ENCODE results near the gene PAX3. TPM values are rescaled to one million over a fixed set of nuclear protein-coding genes. Genes with fewer than 3 reads are reported as not detected.

Gene PAX3
- total RNA-seq, 1 experiment from 2014 or later = not detected

DNA sequence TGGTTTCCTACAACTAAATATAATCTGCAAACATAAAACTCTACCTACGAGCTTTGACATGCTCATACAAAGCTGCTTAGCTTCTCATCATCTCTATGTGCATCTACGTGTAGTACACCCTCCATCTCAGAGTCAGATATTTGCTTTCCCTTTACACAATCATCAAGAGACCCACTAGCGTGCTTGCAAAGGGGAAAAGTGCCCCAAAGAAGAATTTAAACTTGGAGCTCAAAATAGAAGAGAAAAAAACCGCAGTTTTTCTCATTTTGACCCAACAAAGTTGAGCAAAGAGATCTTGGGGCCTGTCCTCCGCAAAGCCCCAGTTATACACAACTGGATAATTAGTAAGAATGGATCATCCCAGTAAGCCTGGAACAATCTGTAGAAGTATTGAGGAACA, 104.1 kb downstream of the PAX3 start:
- CTCF ChIA-PET = interaction anchor here (1.5 kb wide), 1 partner anchor 156 kb away, joined by 4 read pairs; no protein-coding TSS in a partner anchor
- Mint-ChIP-seq H3K9me3 (no peaks in the 10 kb centered on the region), H3K27me3 (ENCODE audit: low read depth) (peaks cover 2% of the 10 kb centered on the region; the same call in 1 of the 2 replicates), H3K27ac (no peak overlapping the region), H3K36me3 (no peaks in the 10 kb centered on the region), H3K4me1 (peaks cover 7% of the 10 kb centered on the region), H3K4me3 (no peak overlapping the region)
- TF ChIP-seq ZNF138 (CRISPR knock-in tag; conservative IDR thresholded peaks at IDR 0.05) (no peak), ZBTB21 (CRISPR knock-in tag; IDR thresholded peaks at IDR 0.05; ENCODE audit: borderline replicate concordance) (no peak), NR3C1 (CRISPR knock-in tag; conservative IDR thresholded peaks at IDR 0.05; ENCODE audit: low read depth) (no peak), HMGA2 (CRISPR knock-in tag; IDR thresholded peaks at IDR 0.05) (no peak), GTF2I (CRISPR knock-in tag; conservative IDR thresholded peaks at IDR 0.05) (no peak), FOXJ3 (CRISPR knock-in tag; IDR thresholded peaks at IDR 0.05; ENCODE audit: borderline replicate concordance) (no peak), TP53 (CRISPR knock-in tag; IDR thresholded peaks at IDR 0.05) (no peak), MXD4 (CRISPR knock-in tag; IDR thresholded peaks at IDR 0.05; ENCODE audit: borderline replicate concordance) (no peak), KAT7 (CRISPR knock-in tag; IDR thresholded peaks at IDR 0.05; ENCODE audit: borderline replicate concordance) (no peak), ZNF219 (CRISPR knock-in tag; IDR thresholded peaks at IDR 0.05; ENCODE audit: borderline replicate concordance) (no peak), ZNF121 (CRISPR knock-in tag; IDR thresholded peaks at IDR 0.05) (no peak)
- TF ChIP-seq, protein P1, sequence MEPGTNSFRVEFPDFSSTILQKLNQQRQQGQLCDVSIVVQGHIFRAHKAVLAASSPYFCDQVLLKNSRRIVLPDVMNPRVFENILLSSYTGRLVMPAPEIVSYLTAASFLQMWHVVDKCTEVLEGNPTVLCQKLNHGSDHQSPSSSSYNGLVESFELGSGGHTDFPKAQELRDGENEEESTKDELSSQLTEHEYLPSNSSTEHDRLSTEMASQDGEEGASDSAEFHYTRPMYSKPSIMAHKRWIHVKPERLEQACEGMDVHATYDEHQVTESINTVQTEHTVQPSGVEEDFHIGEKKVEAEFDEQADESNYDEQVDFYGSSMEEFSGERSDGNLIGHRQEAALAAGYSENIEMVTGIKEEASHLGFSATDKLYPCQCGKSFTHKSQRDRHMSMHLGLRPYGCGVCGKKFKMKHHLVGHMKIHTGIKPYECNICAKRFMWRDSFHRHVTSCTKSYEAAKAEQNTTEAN (CRISPR knock-in tag; IDR thresholded peaks at IDR 0.05) = no peak
- TF ChIP-seq, protein P2, sequence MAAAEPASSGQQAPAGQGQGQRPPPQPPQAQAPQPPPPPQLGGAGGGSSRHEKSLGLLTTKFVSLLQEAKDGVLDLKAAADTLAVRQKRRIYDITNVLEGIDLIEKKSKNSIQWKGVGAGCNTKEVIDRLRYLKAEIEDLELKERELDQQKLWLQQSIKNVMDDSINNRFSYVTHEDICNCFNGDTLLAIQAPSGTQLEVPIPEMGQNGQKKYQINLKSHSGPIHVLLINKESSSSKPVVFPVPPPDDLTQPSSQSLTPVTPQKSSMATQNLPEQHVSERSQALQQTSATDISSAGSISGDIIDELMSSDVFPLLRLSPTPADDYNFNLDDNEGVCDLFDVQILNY (CRISPR knock-in tag; IDR thresholded peaks at IDR 0.05) = no peak
- TF ChIP-seq, protein P3, sequence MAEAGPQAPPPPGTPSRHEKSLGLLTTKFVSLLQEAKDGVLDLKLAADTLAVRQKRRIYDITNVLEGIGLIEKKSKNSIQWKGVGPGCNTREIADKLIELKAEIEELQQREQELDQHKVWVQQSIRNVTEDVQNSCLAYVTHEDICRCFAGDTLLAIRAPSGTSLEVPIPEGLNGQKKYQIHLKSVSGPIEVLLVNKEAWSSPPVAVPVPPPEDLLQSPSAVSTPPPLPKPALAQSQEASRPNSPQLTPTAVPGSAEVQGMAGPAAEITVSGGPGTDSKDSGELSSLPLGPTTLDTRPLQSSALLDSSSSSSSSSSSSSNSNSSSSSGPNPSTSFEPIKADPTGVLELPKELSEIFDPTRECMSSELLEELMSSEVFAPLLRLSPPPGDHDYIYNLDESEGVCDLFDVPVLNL (CRISPR knock-in tag; IDR thresholded peaks at IDR 0.05; ENCODE audit: borderline replicate concordance, low read depth) = no peak
- TF ChIP-seq, protein P4, sequence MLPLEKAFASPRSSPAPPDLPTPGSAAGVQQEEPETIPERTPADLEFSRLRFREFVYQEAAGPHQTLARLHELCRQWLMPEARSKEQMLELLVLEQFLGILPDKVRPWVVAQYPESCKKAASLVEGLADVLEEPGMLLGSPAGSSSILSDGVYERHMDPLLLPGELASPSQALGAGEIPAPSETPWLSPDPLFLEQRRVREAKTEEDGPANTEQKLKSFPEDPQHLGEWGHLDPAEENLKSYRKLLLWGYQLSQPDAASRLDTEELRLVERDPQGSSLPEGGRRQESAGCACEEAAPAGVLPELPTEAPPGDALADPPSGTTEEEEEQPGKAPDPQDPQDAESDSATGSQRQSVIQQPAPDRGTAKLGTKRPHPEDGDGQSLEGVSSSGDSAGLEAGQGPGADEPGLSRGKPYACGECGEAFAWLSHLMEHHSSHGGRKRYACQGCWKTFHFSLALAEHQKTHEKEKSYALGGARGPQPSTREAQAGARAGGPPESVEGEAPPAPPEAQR (CRISPR knock-in tag; IDR thresholded peaks at IDR 0.05) = no peak
- TF ChIP-seq, protein P5, sequence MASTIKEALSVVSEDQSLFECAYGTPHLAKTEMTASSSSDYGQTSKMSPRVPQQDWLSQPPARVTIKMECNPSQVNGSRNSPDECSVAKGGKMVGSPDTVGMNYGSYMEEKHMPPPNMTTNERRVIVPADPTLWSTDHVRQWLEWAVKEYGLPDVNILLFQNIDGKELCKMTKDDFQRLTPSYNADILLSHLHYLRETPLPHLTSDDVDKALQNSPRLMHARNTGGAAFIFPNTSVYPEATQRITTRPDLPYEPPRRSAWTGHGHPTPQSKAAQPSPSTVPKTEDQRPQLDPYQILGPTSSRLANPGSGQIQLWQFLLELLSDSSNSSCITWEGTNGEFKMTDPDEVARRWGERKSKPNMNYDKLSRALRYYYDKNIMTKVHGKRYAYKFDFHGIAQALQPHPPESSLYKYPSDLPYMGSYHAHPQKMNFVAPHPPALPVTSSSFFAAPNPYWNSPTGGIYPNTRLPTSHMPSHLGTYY (CRISPR knock-in tag; IDR thresholded peaks at IDR 0.05) = no peak
- TF ChIP-seq, protein P6, sequence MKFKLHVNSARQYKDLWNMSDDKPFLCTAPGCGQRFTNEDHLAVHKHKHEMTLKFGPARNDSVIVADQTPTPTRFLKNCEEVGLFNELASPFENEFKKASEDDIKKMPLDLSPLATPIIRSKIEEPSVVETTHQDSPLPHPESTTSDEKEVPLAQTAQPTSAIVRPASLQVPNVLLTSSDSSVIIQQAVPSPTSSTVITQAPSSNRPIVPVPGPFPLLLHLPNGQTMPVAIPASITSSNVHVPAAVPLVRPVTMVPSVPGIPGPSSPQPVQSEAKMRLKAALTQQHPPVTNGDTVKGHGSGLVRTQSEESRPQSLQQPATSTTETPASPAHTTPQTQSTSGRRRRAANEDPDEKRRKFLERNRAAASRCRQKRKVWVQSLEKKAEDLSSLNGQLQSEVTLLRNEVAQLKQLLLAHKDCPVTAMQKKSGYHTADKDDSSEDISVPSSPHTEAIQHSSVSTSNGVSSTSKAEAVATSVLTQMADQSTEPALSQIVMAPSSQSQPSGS (CRISPR knock-in tag; IDR thresholded peaks at IDR 0.05; ENCODE audit: borderline replicate concordance, low read depth) = no peak
- TF ChIP-seq, protein P7, sequence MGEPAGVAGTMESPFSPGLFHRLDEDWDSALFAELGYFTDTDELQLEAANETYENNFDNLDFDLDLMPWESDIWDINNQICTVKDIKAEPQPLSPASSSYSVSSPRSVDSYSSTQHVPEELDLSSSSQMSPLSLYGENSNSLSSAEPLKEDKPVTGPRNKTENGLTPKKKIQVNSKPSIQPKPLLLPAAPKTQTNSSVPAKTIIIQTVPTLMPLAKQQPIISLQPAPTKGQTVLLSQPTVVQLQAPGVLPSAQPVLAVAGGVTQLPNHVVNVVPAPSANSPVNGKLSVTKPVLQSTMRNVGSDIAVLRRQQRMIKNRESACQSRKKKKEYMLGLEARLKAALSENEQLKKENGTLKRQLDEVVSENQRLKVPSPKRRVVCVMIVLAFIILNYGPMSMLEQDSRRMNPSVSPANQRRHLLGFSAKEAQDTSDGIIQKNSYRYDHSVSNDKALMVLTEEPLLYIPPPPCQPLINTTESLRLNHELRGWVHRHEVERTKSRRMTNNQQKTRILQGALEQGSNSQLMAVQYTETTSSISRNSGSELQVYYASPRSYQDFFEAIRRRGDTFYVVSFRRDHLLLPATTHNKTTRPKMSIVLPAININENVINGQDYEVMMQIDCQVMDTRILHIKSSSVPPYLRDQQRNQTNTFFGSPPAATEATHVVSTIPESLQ (CRISPR knock-in tag; IDR thresholded peaks at IDR 0.05) = no peak
- no peak for DNase-seq (ENCODE audit: low spot score)
- ATAC-seq = no peak
- POLR2A ChIA-PET = interaction anchor here (0.6 kb wide), 1 partner anchor 26 kb away, joined by 3 read pairs; no protein-coding TSS in a partner anchor

Data from WTC11 (cell line).